GM18526 (cell line): ENCODE data around the gene SLC16A6.

ENCODE experiments used
- POLR2A ChIP-seq: IDR thresholded peaks from 3 replicates; pipeline ENCODE4 v1.6.1; 2011; ENCODE audit not compliant: insufficient read length; ENCODE audit errors: extremely low read depth

The SLC16A6 gene

GRCh38 chr17:68319410-68320162 is 28.7 kb upstream of the SLC16A6 start:
- TF ChIP-seq POLR2A = no peak

- no peak for TF ChIP-seq POLR2A
These were observed 27.4 kb upstream of the SLC16A6 start for GRCh38 chr17:68318103-68318991.

- TF ChIP-seq POLR2A = no peak
These were observed 26.5 kb upstream of the SLC16A6 start for GRCh38 chr17:68317458-68317857.

- no peak for TF ChIP-seq POLR2A
These were observed 25.0 kb upstream of the SLC16A6 start for GRCh38 chr17:68315930-68316329.

GRCh38 chr17:68314916-68315535 is 24.1 kb upstream of the SLC16A6 start:
- no peak for TF ChIP-seq POLR2A

- TF ChIP-seq POLR2A = no peak
These were observed 19.2 kb upstream of the SLC16A6 start for GRCh38 chr17:68310152-68310551.

GRCh38 chr17:68307443-68307842 is 16.5 kb upstream of the SLC16A6 start:
- TF ChIP-seq POLR2A = no peak

GRCh38 chr17:68306819-68307218 is 15.9 kb upstream of the SLC16A6 start:
- TF ChIP-seq POLR2A = no peak

- TF ChIP-seq POLR2A = no peak
These were observed 14.2 kb upstream of the SLC16A6 start for GRCh38 chr17:68305142-68305541.

- TF ChIP-seq POLR2A = no peak
These were observed 13.8 kb upstream of the SLC16A6 start for GRCh38 chr17:68304706-68305105.

GRCh38 chr17:68302666-68303065 is 11.7 kb upstream of the SLC16A6 start:
- no peak for TF ChIP-seq POLR2A

GRCh38 chr17:68302066-68302564 is 11.2 kb upstream of the SLC16A6 start:
- TF ChIP-seq POLR2A = no peak

- no peak for TF ChIP-seq POLR2A
These were observed 10.6 kb upstream of the SLC16A6 start for GRCh38 chr17:68301438-68301959.

GRCh38 chr17:68299817-68300216 is 8.9 kb upstream of the SLC16A6 start:
- no peak for TF ChIP-seq POLR2A

- TF ChIP-seq POLR2A = no peak
These were observed 7.7 kb upstream of the SLC16A6 start for GRCh38 chr17:68298601-68299000.
